ENCODE results near the gene RNF157. TPM values are rescaled to one million over a fixed set of nuclear protein-coding genes. Genes with fewer than 3 reads are reported as not detected.

RNF157 gene
- total and polyA plus RNA-seq, 2 of the 13 experiments (the other 11 are each of a cell fraction or from before 2014, with no cell fraction given) = 0.44 to 1.5 TPM

- Histone ChIP-seq H3K36me3 (replicated peaks in 1 of 2; ENCODE audit: control insufficient read depth in 1 of 2, insufficient read depth in 2 of 2, low read length in 2 of 2) (no peaks in the 10 kb centered on the region), H3K27ac (ENCODE audit: extremely low read length, insufficient read depth, low read length) (peak overlapping the region; percentile 49), H3K4me3 (replicated peaks in 1 of 3; ENCODE audit: insufficient read depth in 1 of 3, low read depth in 2 of 3, low read length in 3 of 3) (peak overlapping the region in 2 of 3 experiments; percentile 1 to 36; a peak in 1 of 6 replicates), H3K27me3 (ENCODE audit: control insufficient read depth in 1 of 2, insufficient read depth in 2 of 2, low read length in 2 of 2) (peaks cover 4 to 30% of the 10 kb centered on the region in 2 experiments; a peak in 4 of 5 replicates), H3K9ac (ENCODE audit: insufficient read depth, low read depth, low read length) (no peak overlapping the region), H3K4me2 (ENCODE audit: low read depth, low read length) (peak overlapping the region; percentile 72), H3K79me2 (ENCODE audit: insufficient read depth, low read length) (no peaks in the 10 kb centered on the region), H3K4me1 (ENCODE audit: insufficient read depth, low read length) (peaks cover 64% of the 10 kb centered on the region), H2AFZ (ENCODE audit: low read length) (no peak overlapping the region), H3K9me3 (ENCODE audit: low read length) (no peaks in the 10 kb centered on the region), H4K20me1 (ENCODE audit: insufficient read depth, low read length) (no peaks in the 10 kb centered on the region)
- ATAC-seq (peak; percentile 86), DNase-seq (ENCODE audit: low spot score) (peak; percentile 67), FAIRE-seq (peak; percentile 75)
- in situ Hi-C loops (cut with HindIII; ENCODE audit: extremely low pct_ligation_motif_present, low pct_unique_long_range_greater_than_20kb) (no loop called here), intact Hi-C loops (cut with micrococcal nuclease; ENCODE audit: unreplicated experiment) (no loop called here)
- 2% methylated on average over 7 of the region's 7 CpGs for WGBS (ENCODE audit: low lambda C conversion rate)
- ChIA-PET CTCF (ENCODE audit: low intra/inter-chr PET ratio, low total read pairs) (interaction anchor here (0.6 kb wide), 1 partner anchor 33 kb away, joined by 3 read pairs; no protein-coding TSS in a partner anchor), POLR2A (interaction anchor here (0.6 to 7.6 kb wide), 14 partner anchors 8 to 468 kb away, joined by 3 to 40 read pairs (median 5); partner anchors contain the start of genes SRP68, UBALD2 and WBP2)
- no TSS peak for BruUV-seq (replicated peaks)
- no peak for TF ChIP-seq ZNF788 (CRISPR knock-in tag; IDR thresholded peaks at IDR 0.05; ENCODE audit: borderline replicate concordance)
- TF ChIP-seq ZNF207 (IDR thresholded peaks at IDR 0.05; ENCODE audit: borderline replicate concordance) = no peak
- no peak for TF ChIP-seq SMYD3 (CRISPR knock-in tag; IDR thresholded peaks at IDR 0.05)
- no peak for TF ChIP-seq ZNF274 (CRISPR knock-in tag; IDR thresholded peaks at IDR 0.05)
- no peak for TF ChIP-seq KMT2A (CRISPR knock-in tag; IDR thresholded peaks at IDR 0.05)
- peak; percentile 56; the same call in 1 of the 2 replicates for TF ChIP-seq IKZF5 (CRISPR knock-in tag; IDR thresholded peaks at IDR 0.05)
- no peak for TF ChIP-seq ZNF224 (CRISPR knock-in tag; IDR thresholded peaks at IDR 0.05)
- TF ChIP-seq, protein P1, sequence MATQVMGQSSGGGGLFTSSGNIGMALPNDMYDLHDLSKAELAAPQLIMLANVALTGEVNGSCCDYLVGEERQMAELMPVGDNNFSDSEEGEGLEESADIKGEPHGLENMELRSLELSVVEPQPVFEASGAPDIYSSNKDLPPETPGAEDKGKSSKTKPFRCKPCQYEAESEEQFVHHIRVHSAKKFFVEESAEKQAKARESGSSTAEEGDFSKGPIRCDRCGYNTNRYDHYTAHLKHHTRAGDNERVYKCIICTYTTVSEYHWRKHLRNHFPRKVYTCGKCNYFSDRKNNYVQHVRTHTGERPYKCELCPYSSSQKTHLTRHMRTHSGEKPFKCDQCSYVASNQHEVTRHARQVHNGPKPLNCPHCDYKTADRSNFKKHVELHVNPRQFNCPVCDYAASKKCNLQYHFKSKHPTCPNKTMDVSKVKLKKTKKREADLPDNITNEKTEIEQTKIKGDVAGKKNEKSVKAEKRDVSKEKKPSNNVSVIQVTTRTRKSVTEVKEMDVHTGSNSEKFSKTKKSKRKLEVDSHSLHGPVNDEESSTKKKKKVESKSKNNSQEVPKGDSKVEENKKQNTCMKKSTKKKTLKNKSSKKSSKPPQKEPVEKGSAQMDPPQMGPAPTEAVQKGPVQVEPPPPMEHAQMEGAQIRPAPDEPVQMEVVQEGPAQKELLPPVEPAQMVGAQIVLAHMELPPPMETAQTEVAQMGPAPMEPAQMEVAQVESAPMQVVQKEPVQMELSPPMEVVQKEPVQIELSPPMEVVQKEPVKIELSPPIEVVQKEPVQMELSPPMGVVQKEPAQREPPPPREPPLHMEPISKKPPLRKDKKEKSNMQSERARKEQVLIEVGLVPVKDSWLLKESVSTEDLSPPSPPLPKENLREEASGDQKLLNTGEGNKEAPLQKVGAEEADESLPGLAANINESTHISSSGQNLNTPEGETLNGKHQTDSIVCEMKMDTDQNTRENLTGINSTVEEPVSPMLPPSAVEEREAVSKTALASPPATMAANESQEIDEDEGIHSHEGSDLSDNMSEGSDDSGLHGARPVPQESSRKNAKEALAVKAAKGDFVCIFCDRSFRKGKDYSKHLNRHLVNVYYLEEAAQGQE (IDR thresholded peaks at IDR 0.05; ENCODE audit: borderline replicate concordance in 1 of 2, low read depth in 1 of 2, low read length in 2 of 2) = no peak
- TF ChIP-seq FOXP1 (IDR thresholded peaks at IDR 0.05) = peak; percentile 86
- peak; percentile 78 for TF ChIP-seq FOXP1 (CRISPR knock-in tag; IDR thresholded peaks at IDR 0.05)
- no peak for TF ChIP-seq ZNF83 (CRISPR knock-in tag; IDR thresholded peaks at IDR 0.05; ENCODE audit: borderline replicate concordance)
- TF ChIP-seq, protein P2, sequence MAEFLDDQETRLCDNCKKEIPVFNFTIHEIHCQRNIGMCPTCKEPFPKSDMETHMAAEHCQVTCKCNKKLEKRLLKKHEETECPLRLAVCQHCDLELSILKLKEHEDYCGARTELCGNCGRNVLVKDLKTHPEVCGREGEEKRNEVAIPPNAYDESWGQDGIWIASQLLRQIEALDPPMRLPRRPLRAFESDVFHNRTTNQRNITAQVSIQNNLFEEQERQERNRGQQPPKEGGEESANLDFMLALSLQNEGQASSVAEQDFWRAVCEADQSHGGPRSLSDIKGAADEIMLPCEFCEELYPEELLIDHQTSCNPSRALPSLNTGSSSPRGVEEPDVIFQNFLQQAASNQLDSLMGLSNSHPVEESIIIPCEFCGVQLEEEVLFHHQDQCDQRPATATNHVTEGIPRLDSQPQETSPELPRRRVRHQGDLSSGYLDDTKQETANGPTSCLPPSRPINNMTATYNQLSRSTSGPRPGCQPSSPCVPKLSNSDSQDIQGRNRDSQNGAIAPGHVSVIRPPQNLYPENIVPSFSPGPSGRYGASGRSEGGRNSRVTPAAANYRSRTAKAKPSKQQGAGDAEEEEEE (CRISPR knock-in tag; IDR thresholded peaks at IDR 0.05; ENCODE audit: borderline replicate concordance) = 0 out of 2 replicates have a peak, but pooled peaks have one; percentile 67
- no peak for TF ChIP-seq ZNF7 (CRISPR knock-in tag; IDR thresholded peaks at IDR 0.05)
- peak; percentile 92 for TF ChIP-seq PPARG (CRISPR knock-in tag; conservative IDR thresholded peaks at IDR 0.05)
- TF ChIP-seq MAF1 (CRISPR knock-in tag; IDR thresholded peaks at IDR 0.05; ENCODE audit: borderline replicate concordance) = no peak
- TF ChIP-seq HIVEP1 (CRISPR knock-in tag; IDR thresholded peaks at IDR 0.05) = no peak
- TF ChIP-seq REPIN1 (CRISPR knock-in tag; IDR thresholded peaks at IDR 0.05; ENCODE audit: borderline replicate concordance, low read depth) = no peak
- peak; percentile 68 for TF ChIP-seq RARA (CRISPR knock-in tag; IDR thresholded peaks at IDR 0.05)
Observed at GRCh38 chr17:76246080-76247066, 6.1 kb upstream of the RNF157 start.
